NCI-H1092 (cell line): Measurements from ENCODE around the gene MPHOSPH8.
"Not testable (repeated sequence)": the region's sequence is repeated elsewhere in the genome, so short reads cannot be mapped to it uniquely, and the experiment has no call there.

Experiments used
- DNase-seq: peaks from one replicate; lab custom pipeline; 2025; lab: John Stamatoyannopoulos, UW

The MPHOSPH8 gene

GRCh38 chr13:19634256-19634740 lies 839 bp downstream of the MPHOSPH8 start:
- no peak for DNase-seq

- DNase-seq: not testable (repeated sequence)
These were observed 2.5 kb downstream of the MPHOSPH8 start for GRCh38 chr13:19635926-19636325.

GRCh38 chr13:19643652-19644051 lies 10.2 kb downstream of the MPHOSPH8 start:
- no peak for DNase-seq

- DNase-seq: no peak
These were observed 11.5 kb downstream of the MPHOSPH8 start for GRCh38 chr13:19645000-19645399.

- no peak for DNase-seq
These were observed 12.6 kb downstream of the MPHOSPH8 start for GRCh38 chr13:19646063-19646462.

GRCh38 chr13:19650742-19651141 lies 17.3 kb downstream of the MPHOSPH8 start:
- DNase-seq: no peak

- DNase-seq: no peak
These were observed 24.6 kb downstream of the MPHOSPH8 start for GRCh38 chr13:19657872-19658591.

GRCh38 chr13:19658831-19659230 lies 25.4 kb downstream of the MPHOSPH8 start:
- DNase-seq: no peak

GRCh38 chr13:19661126-19661525 lies 27.7 kb downstream of the MPHOSPH8 start:
- no peak for DNase-seq

GRCh38 chr13:19661561-19661960 lies 28.1 kb downstream of the MPHOSPH8 start:
- no peak for DNase-seq

GRCh38 chr13:19663416-19663979 lies 30.0 kb downstream of the MPHOSPH8 start:
- DNase-seq: no peak

- no peak for DNase-seq
These were observed 31.2 kb downstream of the MPHOSPH8 start for GRCh38 chr13:19664481-19665230.

- no peak for DNase-seq
These were observed 32.0 kb downstream of the MPHOSPH8 start for GRCh38 chr13:19665427-19665859.

- no peak for DNase-seq
These were observed 35.3 kb downstream of the MPHOSPH8 start for GRCh38 chr13:19668778-19669177.

GRCh38 chr13:19670147-19670546 lies 36.7 kb downstream of the MPHOSPH8 start:
- no peak for DNase-seq

- DNase-seq: no peak
These were observed 39.5 kb downstream of the MPHOSPH8 start for GRCh38 chr13:19672990-19673389.

- DNase-seq: no peak
These were observed 40.3 kb downstream of the MPHOSPH8 start for GRCh38 chr13:19673473-19674430.

- no peak for DNase-seq
These were observed 41.4 kb downstream of the MPHOSPH8 start for GRCh38 chr13:19674898-19675297.

GRCh38 chr13:19676168-19676567 lies 42.7 kb downstream of the MPHOSPH8 start:
- DNase-seq: no peak

- no peak for DNase-seq
These were observed 47.3 kb downstream of the MPHOSPH8 start for GRCh38 chr13:19680751-19681150.

GRCh38 chr13:19681517-19681916 lies 48.1 kb downstream of the MPHOSPH8 start:
- no peak for DNase-seq

- no peak for DNase-seq
These were observed 51.6 kb downstream of the MPHOSPH8 start for GRCh38 chr13:19685034-19685433.
